T-helper 17 cell (primary cell): ENCODE measurements around the gene TSPAN2. TPM values are rescaled to one million over a fixed set of nuclear protein-coding genes. Genes with fewer than 3 reads are reported as not detected.

Source experiments
- ATAC-seq: fragments of 150-1000 bp; cut with Tn5 transposase; 2 replicates; pipeline ENCODE4 v1.10.0; 2021; ENCODE audit warnings: mild to moderate bottlenecking, moderate library complexity
- DNase-seq, 3 donors: peaks; one replicate each; pipeline versions ENCODE4 v3.0.0 to v3.0.0-alpha.2; 2020 to 2021
- H3K9me3 ChIP-seq: one replicate; pipeline ENCODE4 v1.7.0; 2013; ENCODE audit warnings: low read length, mild to moderate bottlenecking; ENCODE audit not compliant: control insufficient read depth, poor library complexity, severe bottlenecking
- H3K27ac Mint-ChIP-seq: one replicate; pipeline ENCODE4 v1.8.0; 2022; ENCODE audit warnings: mild to moderate bottlenecking, moderate library complexity, mixed read lengths
- H3K27me3 Mint-ChIP-seq: one replicate; pipeline ENCODE4 v1.8.0; 2022; ENCODE audit warnings: mixed read lengths
- H3K36me3 Mint-ChIP-seq: one replicate; pipeline ENCODE4 v1.8.0; 2022; ENCODE audit warnings: low read depth, mixed read lengths
- H3K4me1 Mint-ChIP-seq: one replicate; pipeline ENCODE4 v1.8.0; 2022; ENCODE audit warnings: mild to moderate bottlenecking, mixed read lengths
- H3K4me3 Mint-ChIP-seq: one replicate; pipeline ENCODE4 v1.8.0; 2022; ENCODE audit warnings: mild to moderate bottlenecking, moderate library complexity, mixed read lengths
- total RNA-seq, 4 donors: library from RNA in 2 of 4; stranded (reverse) in 2 of 4; gene quantifications; one replicate each; pipeline ENCODE4 v1.2.3 and lab custom pipeline; 2022 to 2026

Gene TSPAN2
- total RNA-seq, 2 donors from 2014 or later: 9.2 to 14.2 TPM

DNA sequence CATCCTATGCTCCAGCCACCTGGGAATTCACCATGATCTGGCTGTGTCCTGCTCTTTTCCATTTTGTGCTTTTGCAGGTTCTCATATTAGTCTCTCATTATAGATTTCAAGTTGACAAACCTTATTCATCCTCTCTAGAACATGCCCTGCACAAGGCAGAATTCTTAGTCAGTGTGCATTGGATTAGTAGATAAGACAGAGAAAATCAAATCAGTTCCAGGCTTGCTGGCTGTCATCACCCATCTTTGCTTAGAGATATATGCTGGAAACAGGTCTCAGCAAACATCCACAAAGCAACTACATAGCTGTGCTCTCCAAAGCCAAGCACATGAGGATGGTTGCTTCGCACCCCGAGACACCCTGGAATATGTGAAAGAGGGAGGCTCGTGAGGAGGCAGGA is 24.8 kb downstream of the TSPAN2 start:
- no peaks in the 10 kb centered on the region for H3K9me3 ChIP-seq
- Mint-ChIP-seq H3K4me1 (peaks cover 44% of the 10 kb centered on the region), H3K27ac (peak overlapping the region; percentile 99), H3K4me3 (peak overlapping the region; percentile 7), H3K27me3 (no peaks in the 10 kb centered on the region), H3K36me3 (peaks cover 3% of the 10 kb centered on the region)
- ATAC-seq (no peak), DNase-seq (no peak)

GRCh38 chr1:115063228-115063901 is 25.9 kb downstream of the TSPAN2 start:
- DNase-seq: peak in 2 of 3 donors; percentile 25 to 38
- peak; percentile 72 for ATAC-seq
- H3K36me3 Mint-ChIP-seq: peaks cover 5% of the 10 kb centered on the region
- H3K4me3 Mint-ChIP-seq: peak overlapping the region; percentile 69
- peak overlapping the region; percentile 99 for H3K27ac Mint-ChIP-seq
- H3K9me3 ChIP-seq: no peaks in the 10 kb centered on the region
- no peaks in the 10 kb centered on the region for H3K27me3 Mint-ChIP-seq
- H3K4me1 Mint-ChIP-seq: peaks cover 42% of the 10 kb centered on the region

DNA sequence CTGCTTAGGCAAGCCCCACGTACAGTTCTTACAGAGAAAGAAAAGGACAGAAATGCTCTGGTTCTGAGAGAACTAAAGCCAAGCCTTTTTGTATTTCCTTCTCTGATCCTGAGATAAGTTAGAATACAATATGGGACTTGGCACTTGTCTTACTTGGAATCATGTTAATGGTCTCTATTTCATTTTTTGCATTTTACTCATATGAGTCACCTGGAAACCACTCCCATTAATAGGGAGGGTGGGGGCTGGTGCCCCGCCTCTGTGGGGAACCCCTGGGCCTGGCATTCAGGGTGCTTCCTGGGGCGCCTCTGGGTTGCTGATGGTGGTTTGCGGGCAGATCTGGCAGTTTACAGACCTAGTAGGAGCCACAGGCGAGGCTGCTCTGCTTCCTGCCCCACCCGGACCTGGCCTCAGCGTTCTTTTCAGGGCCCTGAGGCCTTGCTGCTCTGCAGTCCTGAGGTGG is 26.7 kb downstream of the TSPAN2 start:
- H3K27ac Mint-ChIP-seq: peak overlapping the region; percentile 99
- peak; percentile 94 for ATAC-seq

GRCh38 chr1:115060501-115060900 is 28.8 kb downstream of the TSPAN2 start:
- Mint-ChIP-seq H3K36me3 (peaks cover 5% of the 10 kb centered on the region), H3K27ac (peak overlapping the region; percentile 99), H3K4me3 (peak overlapping the region; percentile 33), H3K4me1 (peaks cover 41% of the 10 kb centered on the region), H3K27me3 (no peaks in the 10 kb centered on the region)
- no peak for ATAC-seq
- H3K9me3 ChIP-seq: no peaks in the 10 kb centered on the region
- no peak for DNase-seq

More for the DNA sequence above, 26.7 kb downstream of the TSPAN2 start:
- peak; percentile 83 to 93 (median 92) for DNase-seq
- Mint-ChIP-seq H3K27me3 (no peaks in the 10 kb centered on the region), H3K4me3 (peak overlapping the region; percentile 69), H3K4me1 (peaks cover 44% of the 10 kb centered on the region), H3K36me3 (peaks cover 5% of the 10 kb centered on the region)
- H3K9me3 ChIP-seq: no peaks in the 10 kb centered on the region

DNA sequence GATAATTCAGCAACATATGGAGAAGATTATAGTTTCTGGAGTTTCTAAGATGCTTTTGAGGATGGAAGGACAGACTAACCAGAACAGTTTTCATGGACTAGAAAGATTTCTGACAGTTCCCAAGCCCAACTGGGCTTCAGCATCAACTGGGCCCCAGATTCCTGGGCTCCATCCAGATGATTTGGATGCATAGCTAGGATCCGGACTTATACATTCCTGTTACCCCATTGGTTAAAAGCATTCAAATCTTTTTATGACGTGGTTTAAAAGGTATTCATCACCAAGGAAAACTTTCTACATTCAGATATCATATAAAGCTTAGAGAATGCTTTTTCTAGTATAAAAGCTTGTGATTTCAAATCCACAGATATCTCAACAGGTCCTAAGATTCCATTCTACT is 30.0 kb downstream of the TSPAN2 start:
- H3K4me1 Mint-ChIP-seq: peaks cover 41% of the 10 kb centered on the region
- peak overlapping the region; percentile 47 for H3K27ac Mint-ChIP-seq
- no peaks in the 10 kb centered on the region for H3K27me3 Mint-ChIP-seq
- H3K4me3 Mint-ChIP-seq: no peak overlapping the region
- no peak for DNase-seq
- no peaks in the 10 kb centered on the region for H3K9me3 ChIP-seq
- no peak for ATAC-seq
- peaks cover 7% of the 10 kb centered on the region for H3K36me3 Mint-ChIP-seq

DNA sequence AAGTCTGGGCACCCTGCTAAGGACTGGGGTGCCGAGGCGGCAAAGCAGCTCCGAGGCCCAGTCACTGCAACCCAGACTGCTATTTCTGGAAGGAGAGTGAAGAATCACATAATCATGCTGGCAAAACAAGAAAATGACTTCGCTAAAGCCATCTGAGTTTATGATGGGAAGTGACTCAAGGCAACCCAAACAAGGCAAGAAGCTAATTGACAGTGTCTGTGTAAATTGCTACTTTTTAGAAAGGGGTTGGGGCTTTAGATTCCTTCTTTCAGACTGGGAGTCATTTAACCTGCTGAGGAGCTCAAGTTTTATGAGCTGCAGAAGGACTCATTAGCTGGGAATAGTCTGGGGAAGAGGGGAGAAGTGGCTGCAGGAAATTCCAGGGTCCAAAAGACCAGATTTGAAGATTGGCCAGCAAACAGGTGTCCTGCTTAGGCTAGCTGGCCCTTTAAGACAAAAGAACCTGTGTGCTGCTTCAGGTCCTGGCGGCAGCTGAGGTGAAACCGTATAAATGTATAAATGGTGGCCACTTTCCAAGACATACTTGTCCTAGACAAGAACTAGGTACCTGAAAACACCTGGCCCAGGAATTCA is 31.5 kb downstream of the TSPAN2 start:
- Mint-ChIP-seq H3K27me3 (no peaks in the 10 kb centered on the region), H3K27ac (no peak overlapping the region), H3K4me1 (peaks cover 30% of the 10 kb centered on the region), H3K36me3 (peaks cover 7% of the 10 kb centered on the region), H3K4me3 (no peak overlapping the region)
- ATAC-seq (no peak), DNase-seq (no peak)
- no peaks in the 10 kb centered on the region for H3K9me3 ChIP-seq

DNA sequence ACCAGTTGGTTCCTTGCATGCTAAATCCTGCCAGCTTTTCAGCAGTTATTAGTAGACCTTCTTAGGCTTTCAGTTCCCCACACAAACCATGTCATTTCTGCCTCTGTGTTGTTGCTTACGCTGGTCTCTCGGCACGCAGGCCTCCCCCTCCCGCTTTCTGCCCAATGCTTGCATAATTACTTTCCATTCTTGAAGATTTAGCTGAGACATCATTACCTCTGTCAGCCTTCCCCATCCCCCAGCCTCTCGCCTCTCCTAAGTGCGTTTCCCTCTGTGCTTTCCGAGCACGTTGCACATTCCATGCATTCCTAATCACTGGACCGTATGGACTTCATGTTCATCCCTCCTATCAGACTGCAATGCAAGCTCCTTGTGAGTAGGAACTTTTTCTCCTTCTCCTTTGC is 32.9 kb downstream of the TSPAN2 start:
- Mint-ChIP-seq H3K36me3 (peaks cover 7% of the 10 kb centered on the region), H3K27me3 (no peaks in the 10 kb centered on the region), H3K27ac (no peak overlapping the region), H3K4me3 (no peak overlapping the region), H3K4me1 (peaks cover 21% of the 10 kb centered on the region)
- no peaks in the 10 kb centered on the region for H3K9me3 ChIP-seq
- DNase-seq (no peak), ATAC-seq (no peak)

GRCh38 chr1:115052454-115053083 is 36.7 kb downstream of the TSPAN2 start:
- peaks cover 3% of the 10 kb centered on the region for H3K36me3 Mint-ChIP-seq
- H3K4me3 Mint-ChIP-seq: no peak overlapping the region
- no peaks in the 10 kb centered on the region for H3K9me3 ChIP-seq
- H3K27ac Mint-ChIP-seq: no peak overlapping the region
- ATAC-seq (peak; percentile 98), DNase-seq (peak in 2 of 3 donors; percentile 28 to 47)
- peaks cover 7% of the 10 kb centered on the region for H3K4me1 Mint-ChIP-seq
- H3K27me3 Mint-ChIP-seq: no peaks in the 10 kb centered on the region

GRCh38 chr1:115051850-115052249 is 37.5 kb downstream of the TSPAN2 start:
- ATAC-seq (no peak), DNase-seq (no peak)
- Mint-ChIP-seq H3K36me3 (peaks cover 3% of the 10 kb centered on the region), H3K4me1 (peaks cover 7% of the 10 kb centered on the region), H3K27me3 (no peaks in the 10 kb centered on the region), H3K27ac (no peak overlapping the region), H3K4me3 (no peak overlapping the region)
- H3K9me3 ChIP-seq: no peaks in the 10 kb centered on the region

GRCh38 chr1:115046751-115047150 is 42.6 kb downstream of the TSPAN2 start:
- H3K27ac Mint-ChIP-seq: peak overlapping the region; percentile 30
- ATAC-seq: no peak
- no peak for DNase-seq
- H3K4me3 Mint-ChIP-seq: no peak overlapping the region
- no peaks in the 10 kb centered on the region for H3K27me3 Mint-ChIP-seq
- peaks cover 2% of the 10 kb centered on the region for H3K4me1 Mint-ChIP-seq
- H3K9me3 ChIP-seq: no peaks in the 10 kb centered on the region
- peaks cover 2% of the 10 kb centered on the region for H3K36me3 Mint-ChIP-seq

- Mint-ChIP-seq H3K4me1 (no peaks in the 10 kb centered on the region), H3K4me3 (no peak overlapping the region), H3K27me3 (no peaks in the 10 kb centered on the region), H3K27ac (no peak overlapping the region), H3K36me3 (peaks cover 2% of the 10 kb centered on the region)
- DNase-seq (no peak), ATAC-seq (no peak)
- H3K9me3 ChIP-seq: no peaks in the 10 kb centered on the region
Observed at GRCh38 chr1:115041654-115042053, 47.6 kb downstream of the TSPAN2 start.

- Mint-ChIP-seq H3K4me1 (no peaks in the 10 kb centered on the region), H3K36me3 (peaks cover 2% of the 10 kb centered on the region), H3K27me3 (no peaks in the 10 kb centered on the region), H3K27ac (no peak overlapping the region), H3K4me3 (no peak overlapping the region)
- H3K9me3 ChIP-seq: no peaks in the 10 kb centered on the region
- no peak for ATAC-seq
- no peak for DNase-seq
Observed at GRCh38 chr1:115040501-115040900, 48.8 kb downstream of the TSPAN2 start.

DNA sequence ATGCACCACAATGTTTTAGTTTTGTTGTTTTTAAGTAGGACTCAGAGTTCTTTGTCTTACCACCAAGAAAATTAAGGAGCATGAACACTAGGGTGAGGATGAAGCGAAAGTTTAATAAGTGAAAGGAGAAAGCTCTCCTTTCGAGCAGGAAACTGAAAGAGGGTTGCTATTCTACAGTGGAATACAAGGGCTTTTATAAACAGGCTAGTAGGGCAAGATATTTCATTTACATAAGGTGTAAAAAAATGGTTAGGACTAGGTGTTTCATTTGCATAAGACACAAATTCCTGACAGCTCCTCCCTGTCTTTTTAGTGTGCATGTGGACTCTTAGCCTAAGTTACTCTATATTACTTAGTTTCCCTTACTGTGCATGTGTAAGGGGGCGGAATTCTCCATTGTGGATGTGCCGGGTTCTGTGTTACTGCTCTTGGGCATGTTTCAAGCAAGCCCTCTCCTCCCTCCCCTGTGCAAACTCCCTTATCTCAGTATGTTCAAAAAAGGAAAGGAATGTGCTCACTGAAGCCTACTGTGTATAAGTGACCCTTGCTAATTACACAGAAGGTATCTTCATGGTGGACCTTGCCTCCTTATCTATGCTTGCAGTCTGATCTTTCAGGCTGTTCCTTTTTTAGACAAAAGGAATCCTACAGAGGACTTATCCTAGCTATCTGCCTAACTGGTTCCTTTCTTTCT is 52.3 kb downstream of the TSPAN2 start:
- no peaks in the 10 kb centered on the region for H3K36me3 Mint-ChIP-seq
- no peak overlapping the region for H3K4me3 Mint-ChIP-seq
- ATAC-seq (no peak), DNase-seq (no peak)
- H3K9me3 ChIP-seq: no peaks in the 10 kb centered on the region
- no peak overlapping the region for H3K27ac Mint-ChIP-seq
- H3K4me1 Mint-ChIP-seq: no peaks in the 10 kb centered on the region
- H3K27me3 Mint-ChIP-seq: no peaks in the 10 kb centered on the region
